ENCODE results near the gene ALAS1. TPM values are rescaled to one million over a fixed set of nuclear protein-coding genes. Genes with fewer than 3 reads are reported as not detected.

Gene ALAS1
- total and polyA plus RNA-seq, 10 donors = 13.0 to 40.8 (median 32.8) TPM

GRCh38 chr3:52185837-52186236, 12.1 kb upstream of the ALAS1 start:
- H3K36me3 ChIP-seq = no peaks in the 10 kb centered on the region
- peak overlapping the region in 1 of 8 donors; percentile 50 for H3K27ac ChIP-seq
- peaks cover 0 to 57% (median 11%) of the 10 kb centered on the region in 6 donors for H3K4me1 ChIP-seq
- intact Hi-C loops (cut with DNase I; ENCODE audit: low total_unique reads) = no loop called here
- peak; percentile 67 for DNase-seq
- H3K27me3 ChIP-seq (replicated peaks in 1 of 7) = no peaks in the 10 kb centered on the region
- WGBS, 5 donors = 43 to 69% (median 56%) methylated on average over 2 to 3 of the region's 3 CpGs
- H3K9me3 ChIP-seq = no peaks in the 10 kb centered on the region
- no peak overlapping the region for H3K4me3 ChIP-seq
- no peak for TF ChIP-seq POLR2A (IDR thresholded peaks at IDR 0.05)
- no peak for TF ChIP-seq POLR2AphosphoS5 (IDR thresholded peaks at IDR 0.05)
- TF ChIP-seq CTCF (IDR thresholded peaks at IDR 0.05 in 8 of 11, conservative IDR thresholded peaks at IDR 0.05 in 3 of 11) = no peak

- WGBS, 5 donors = 89 to 97% (median 95%) methylated on average over 9 of the region's 9 CpGs
Observed at GRCh38 chr3:52186729-52187128, 11.2 kb upstream of the ALAS1 start.

GRCh38 chr3:52188556-52188955, 9.4 kb upstream of the ALAS1 start:
- intact Hi-C loops (cut with DNase I; ENCODE audit: low total_unique reads) = no loop called here
- peak; percentile 20 for DNase-seq
- Histone ChIP-seq H3K27me3 (replicated peaks in 1 of 7) (no peaks in the 10 kb centered on the region), H3K27ac (peak overlapping the region in 4 of 8 donors; percentile 8 to 55 (median 43)), H3K4me1 (peaks cover 0 to 41% (median 11%) of the 10 kb centered on the region in 6 donors), H3K9me3 (no peaks in the 10 kb centered on the region), H3K4me3 (no peak overlapping the region), H3K36me3 (no peaks in the 10 kb centered on the region)
- WGBS, 5 donors = 67 to 100% (median 90%) methylated on average over 1 of the region's 1 CpG
- TF ChIP-seq POLR2A (IDR thresholded peaks at IDR 0.05) = no peak
- TF ChIP-seq CTCF (IDR thresholded peaks at IDR 0.05 in 8 of 11, conservative IDR thresholded peaks at IDR 0.05 in 3 of 11) = no peak
- no peak for TF ChIP-seq POLR2AphosphoS5 (IDR thresholded peaks at IDR 0.05)

More at GRCh38 chr3:52186729-52187128, 11.2 kb upstream of the ALAS1 start:
- no peaks in the 10 kb centered on the region for H3K36me3 ChIP-seq
- peak overlapping the region in 1 of 8 donors; percentile 50 for H3K27ac ChIP-seq
- no peak for DNase-seq
- no peaks in the 10 kb centered on the region for H3K27me3 ChIP-seq (replicated peaks in 1 of 7)
- no peak overlapping the region for H3K4me3 ChIP-seq
- no peak for TF ChIP-seq POLR2A (IDR thresholded peaks at IDR 0.05)
- intact Hi-C loops (cut with DNase I; ENCODE audit: low total_unique reads) = no loop called here
- peaks cover 0 to 58% (median 11%) of the 10 kb centered on the region in 6 donors for H3K4me1 ChIP-seq
- H3K9me3 ChIP-seq = no peaks in the 10 kb centered on the region

- Histone ChIP-seq H3K27ac (peak overlapping the region in 5 of 8 donors; percentile 8 to 55 (median 32)), H3K4me1 (peaks cover 2 to 52% (median 24%) of the 10 kb centered on the region in 6 donors), H3K27me3 (replicated peaks in 1 of 7) (no peaks in the 10 kb centered on the region), H3K4me3 (no peak overlapping the region), H3K9me3 (no peaks in the 10 kb centered on the region), H3K36me3 (no peaks in the 10 kb centered on the region)
- intact Hi-C loops (cut with DNase I; ENCODE audit: low total_unique reads) = no loop called here
- TF ChIP-seq POLR2AphosphoS5 (IDR thresholded peaks at IDR 0.05) (peak in 2 of 3 donors; percentile 43 to 49), POLR2A (IDR thresholded peaks at IDR 0.05) (no peak)
- DNase-seq = peak; percentile 51
- 73 to 90% (median 79%) methylated on average over 6 to 9 of the region's 9 CpGs for WGBS, 5 donors
Observed at GRCh38 chr3:52190294-52191074, 7.5 kb upstream of the ALAS1 start.

- H3K9me3 ChIP-seq = no peaks in the 10 kb centered on the region
- no peaks in the 10 kb centered on the region for H3K27me3 ChIP-seq (replicated peaks in 1 of 7)
- DNase-seq = no peak
- intact Hi-C loops (cut with DNase I; ENCODE audit: low total_unique reads) = no loop called here
- H3K27ac ChIP-seq = peak overlapping the region in 2 of 8 donors; percentile 28 to 55
- peaks cover 11 to 64% (median 34%) of the 10 kb centered on the region in 6 donors for H3K4me1 ChIP-seq
- H3K4me3 ChIP-seq = no peak overlapping the region
- 87 to 94% (median 90%) methylated on average over 4 of the region's 4 CpGs for WGBS, 5 donors
- H3K36me3 ChIP-seq = no peaks in the 10 kb centered on the region
- no peak for TF ChIP-seq CTCF (IDR thresholded peaks at IDR 0.05 in 8 of 11, conservative IDR thresholded peaks at IDR 0.05 in 3 of 11)
- TF ChIP-seq POLR2AphosphoS5 (IDR thresholded peaks at IDR 0.05) = no peak
- no peak for TF ChIP-seq POLR2A (IDR thresholded peaks at IDR 0.05)
Observed at GRCh38 chr3:52191663-52192062, 6.3 kb upstream of the ALAS1 start.

Data from spleen (tissue), 11 donors.